Right lobe of liver (tissue), 6 donors: ENCODE data around the gene KANSL1. TPM values are rescaled to one million over a fixed set of nuclear protein-coding genes. Genes with fewer than 3 reads are reported as not detected.
A peak's percentile ranks its signal among the peaks of the same experiment; 100 is the strongest.

Source experiments
- ATAC-seq, 4 donors: fragments of 200-7000 bp; cut with Tn5 transposase; one replicate each; pipeline ENCODE4 v1.9.1; 2020; ENCODE audit warnings: mild to moderate bottlenecking in 4 of 4, moderate library complexity in 4 of 4
- DNase-seq, 3 donors: peaks; one replicate each; pipeline ENCODE4 v3.0.0-alpha.2; 2020
- H3K27ac ChIP-seq, 3 donors: fragments of 200-600 bp; one replicate each; pipeline ENCODE4 v1.8.0; 2022
- H3K27me3 ChIP-seq, 2 donors: fragments of 200-600 bp; one replicate each; pipeline ENCODE4 v1.8.0; 2022
- H3K36me3 ChIP-seq, 4 donors: fragments of 200-600 bp; sonication (generic) in 1 of 4; one replicate each; pipeline versions ENCODE4 v1.5.1 to v1.8.0; 2017 to 2022; ENCODE audit warnings: control low read depth in 1 of 4
- H3K4me1 ChIP-seq, 4 donors: fragments of 200-600 bp; sonication (generic) in 1 of 4; one replicate each; pipeline versions ENCODE4 v1.5.1 to v1.8.0; 2017 to 2022; ENCODE audit warnings: control low read depth in 1 of 4
- H3K4me3 ChIP-seq, 3 donors: fragments of 200-600 bp; one replicate each; pipeline ENCODE4 v1.8.0; 2022
- H3K9me3 ChIP-seq, 4 donors: fragments of 200-600 bp; sonication (generic) in 1 of 4; one replicate each; pipeline versions ENCODE4 v1.5.1 to v1.8.0; 2017 to 2022; ENCODE audit warnings: control low read depth in 1 of 4
- CTCF ChIP-seq, 4 donors: fragments of 200-600 bp in 3 of 4; fragments of 450-650 bp in 1 of 4; IDR thresholded peaks; one replicate each; pipeline versions ENCODE4 v1.5.1 to v1.8.0; 2016 to 2022; ENCODE audit warnings: antibody characterized with exemption in 4 of 4, mild to moderate bottlenecking in 2 of 4
- POLR2A ChIP-seq: fragments of 450-650 bp; IDR thresholded peaks from one replicate; pipeline ENCODE4 v1.6.1; 2017; ENCODE audit warnings: antibody characterized with exemption, mild to moderate bottlenecking
- WGBS: methylation state at CpG from one replicate; pipeline ENCODE4 v1.1.6; 2018; ENCODE audit warnings: low coverage, low lambda C conversion rate; ENCODE audit not compliant: insufficient coverage; ENCODE audit errors: missing lambda C conversion rate; 5-methylcytosine and 5-hydroxymethylcytosine counted together
- intact Hi-C, 2 donors: fragments of 100-400 bp; cut with DNase I; formaldehyde crosslinking; loops; one replicate each; pipeline versions ENCODE4 v1.11.2 to v1.14.1; 2022
- total RNA-seq, 6 experiments: library from RNA; depleted of rRNA in 2 of 6; stranded (reverse); fragments of >200 nt in 2 of 6; fragmentation: NEBNext Ultra II Directional in 3 of 6; extraction: Animal tissue kit (Norgen Biotek cat#: 25700) in 3 of 6; gene quantifications; one replicate each; pipeline versions ENCODE4 v1.1.0 to v1.2.4, GENCODE V29; 2016 to 2023
- donor health status: DM: no; HTN: yes; CAD: no.
- donor health status: DM: no; HTN: no; CAD: no.
- donor health status: DM: no; HTN: no; CAD: no.
- donor health status: DM: no; HTN: yes; CAD: no.
- donor health status: DM: no; HTN: yes; CAD: no.

Gene KANSL1
- total RNA-seq, 6 experiments from 2014 or later, result 23.1 to 29.5 (median 25.9) TPM

- no peak for DNase-seq
- Histone ChIP-seq H3K27ac (no peak overlapping the region), H3K27me3 (no peaks in the 10 kb centered on the region), H3K36me3 (no peaks in the 10 kb centered on the region), H3K4me1 (peaks cover 0 to 65% (median 13%) of the 10 kb centered on the region in 4 donors), H3K9me3 (no peaks in the 10 kb centered on the region), H3K4me3 (no peak overlapping the region)
- WGBS, result 63% methylated on average over 4 of the region's 4 CpGs
- no peak for ATAC-seq
- TF ChIP-seq CTCF (IDR thresholded peaks at IDR 0.05) (no peak), POLR2A (no peak)
- intact Hi-C loops, result no loop called here
These were observed 45.0 kb downstream of the KANSL1 start for GRCh38 chr17:46148247-46148646.

GRCh38 chr17:46147296-46147695 lies 45.9 kb downstream of the KANSL1 start:
- TF ChIP-seq CTCF (IDR thresholded peaks at IDR 0.05) (no peak), POLR2A (no peak)
- Histone ChIP-seq H3K27ac (no peak overlapping the region), H3K4me3 (no peak overlapping the region), H3K27me3 (no peaks in the 10 kb centered on the region), H3K9me3 (no peaks in the 10 kb centered on the region), H3K4me1 (peaks cover 0 to 64% (median 9%) of the 10 kb centered on the region in 4 donors), H3K36me3 (no peaks in the 10 kb centered on the region)
- ATAC-seq (no peak), DNase-seq (peak in 1 of 3 donors; percentile 28)
- 62% methylated on average over 2 of the region's 4 CpGs for WGBS
- intact Hi-C loops, result no loop called here

- peaks cover 2 to 77% (median 19%) of the 10 kb centered on the region in 4 donors for H3K4me1 ChIP-seq
- intact Hi-C loops, result no loop called here
- no peak overlapping the region for H3K4me3 ChIP-seq
- no peaks in the 10 kb centered on the region for H3K36me3 ChIP-seq
- H3K9me3 ChIP-seq, result no peaks in the 10 kb centered on the region
- H3K27ac ChIP-seq, result no peak overlapping the region
- H3K27me3 ChIP-seq, result no peaks in the 10 kb centered on the region
- 44% methylated on average over 4 of the region's 4 CpGs for WGBS
- ATAC-seq (no peak), DNase-seq (no peak)
- no peak for TF ChIP-seq POLR2A
- no peak for TF ChIP-seq CTCF (IDR thresholded peaks at IDR 0.05)
These were observed 49.0 kb downstream of the KANSL1 start for GRCh38 chr17:46144246-46144645.

GRCh38 chr17:46143827-46144236 lies 49.4 kb downstream of the KANSL1 start:
- DNase-seq (no peak), ATAC-seq (no peak)
- Histone ChIP-seq H3K27ac (no peak overlapping the region), H3K4me3 (no peak overlapping the region), H3K27me3 (no peaks in the 10 kb centered on the region), H3K36me3 (no peaks in the 10 kb centered on the region), H3K9me3 (no peaks in the 10 kb centered on the region), H3K4me1 (peaks cover 2 to 81% (median 20%) of the 10 kb centered on the region in 4 donors)
- intact Hi-C loops, result no loop called here
- no peak for TF ChIP-seq CTCF (IDR thresholded peaks at IDR 0.05)
- no peak for TF ChIP-seq POLR2A
- WGBS, result 71% methylated on average over 3 of the region's 3 CpGs

- peak in 1 of 3 donors; percentile 34 for DNase-seq
- WGBS, result 30% methylated on average over 5 of the region's 5 CpGs
- Histone ChIP-seq H3K4me3 (no peak overlapping the region), H3K27me3 (no peaks in the 10 kb centered on the region), H3K4me1 (peaks cover 2 to 73% (median 17%) of the 10 kb centered on the region in 4 donors), H3K36me3 (no peaks in the 10 kb centered on the region), H3K9me3 (no peaks in the 10 kb centered on the region), H3K27ac (no peak overlapping the region)
- ATAC-seq, result peak in 3 of 4 donors; percentile 12 to 33 (median 22)
- TF ChIP-seq POLR2A, result no peak
- no peak for TF ChIP-seq CTCF (IDR thresholded peaks at IDR 0.05)
- intact Hi-C loops, result no loop called here
These were observed 51.6 kb downstream of the KANSL1 start for GRCh38 chr17:46141645-46142044.
